A673 (cell line): Measurements from ENCODE around the gene DCLK2. TPM values are rescaled to one million over a fixed set of nuclear protein-coding genes. Genes with fewer than 3 reads are reported as not detected.

Experiments used
- BruUV-seq: library from RNA; stranded (reverse); fragments of 400-500 nt; replicated peaks from 2 replicates; lab custom pipeline; 2021; lab: Mats Ljungman, UMichigan
- CTCF ChIA-PET: fragments of 300-600 bp; sonication (Branson Sonifier 250); formaldehyde crosslinking; loops from one replicate; lab custom pipeline; 2022; ENCODE audit warnings: antibody characterized with exemption; lab: Charles Lee
- POLR2A ChIA-PET: fragments of 300-600 bp; sonication (Branson Sonifier 250); formaldehyde crosslinking; loops from one replicate; lab custom pipeline; 2022; ENCODE audit warnings: antibody characterized with exemption; ENCODE audit not compliant: low non-redundant PET; lab: Charles Lee
- DNase-seq: peaks from one replicate; pipeline ENCODE4 v3.0.0-alpha.2; 2015; ENCODE audit warnings: low spot score
- H3K27ac ChIP-seq: fragments of 200-600 bp; sonication (generic); 2 replicates; pipeline ENCODE4 v1.5.1; 2016; ENCODE audit warnings: mixed run types, low read depth, mild to moderate bottlenecking, mixed read lengths, antibody characterized with exemption, low read length; ENCODE audit not compliant: poor library complexity, severe bottlenecking
- H3K27me3 ChIP-seq: fragments of 200-600 bp; sonication (generic); replicated peaks from 2 replicates; pipeline ENCODE4 v1.6.1; 2017; ENCODE audit warnings: mixed run types, low read depth, mild to moderate bottlenecking, mixed read lengths, antibody characterized with exemption, low read length; ENCODE audit not compliant: insufficient read depth, poor library complexity
- H3K36me3 ChIP-seq: fragments of 200-600 bp; sonication (generic); 2 replicates; pipeline ENCODE4 v1.6.1; 2016; ENCODE audit warnings: mixed run types, mild to moderate bottlenecking, mixed read lengths, antibody characterized with exemption, low read length; ENCODE audit not compliant: insufficient read depth, poor library complexity, severe bottlenecking
- H3K4me1 ChIP-seq: fragments of 200-600 bp; sonication (generic); 2 replicates; pipeline ENCODE4 v1.6.1; 2017; ENCODE audit warnings: mixed run types, mild to moderate bottlenecking, mixed read lengths, antibody characterized with exemption, low read length; ENCODE audit not compliant: insufficient read depth, poor library complexity, severe bottlenecking
- H3K4me3 ChIP-seq: fragments of 200-600 bp; sonication (generic); 2 replicates; pipeline ENCODE4 v1.5.1; 2016; ENCODE audit warnings: low read depth, mixed run types, mild to moderate bottlenecking, mixed read lengths, low read length; ENCODE audit not compliant: poor library complexity, severe bottlenecking
- H3K9me3 ChIP-seq: fragments of 200-600 bp; sonication (generic); 2 replicates; pipeline ENCODE4 v1.6.1; 2016; ENCODE audit warnings: mixed run types, low read depth, mild to moderate bottlenecking, mixed read lengths, antibody characterized with exemption, low read length; ENCODE audit not compliant: poor library complexity, severe bottlenecking
- CTCF ChIP-seq: fragments of 300-800, 200-600 bp; sonication (generic); conservative IDR thresholded peaks from 2 replicates; pipeline ENCODE4 v1.5.1; 2017; ENCODE audit warnings: low read depth, mild to moderate bottlenecking, antibody characterized with exemption, low read length, moderate library complexity, mixed read lengths
- EZH2 ChIP-seq: fragments of 200-600 bp; sonication (generic); IDR thresholded peaks from 2 replicates; pipeline ENCODE4 v1.6.1; 2017; ENCODE audit warnings: borderline replicate concordance, low read depth, mild to moderate bottlenecking, mixed read lengths, antibody characterized with exemption, low read length; ENCODE audit not compliant: poor library complexity, severe bottlenecking
- intact Hi-C: fragments of 100-400 bp; cut with micrococcal nuclease; formaldehyde crosslinking; loops from one replicate; pipeline ENCODE4 v1.10.0; 2022; ENCODE audit not compliant: unreplicated experiment
- total RNA-seq: library from RNA; stranded (reverse); gene quantifications from 2 replicates; pipeline ENCODE4 v1.2.3, GENCODE V29; 2021

Gene DCLK2
- total RNA-seq, 1 experiment from 2014 or later = 4.9 TPM

GRCh38 chr4:150173982-150174398 is 95.7 kb downstream of the DCLK2 start:
- H3K4me3 ChIP-seq = no peak overlapping the region
- H3K27me3 ChIP-seq = no peaks in the 10 kb centered on the region
- TF ChIP-seq EZH2 (no peak), CTCF (no peak)
- DNase-seq = no peak
- H3K9me3 ChIP-seq = no peaks in the 10 kb centered on the region
- no TSS peak for BruUV-seq
- H3K4me1 ChIP-seq = peaks cover 46% of the 10 kb centered on the region
- POLR2A ChIA-PET = no interaction called here
- no peaks in the 10 kb centered on the region for H3K36me3 ChIP-seq
- H3K27ac ChIP-seq = no peak overlapping the region
- intact Hi-C loops = no loop called here
- CTCF ChIA-PET = no interaction called here

- ChIA-PET POLR2A (no interaction called here), CTCF (no interaction called here)
- no TSS peak for BruUV-seq
- Histone ChIP-seq H3K27ac (peak overlapping the region; percentile 32), H3K27me3 (no peaks in the 10 kb centered on the region), H3K9me3 (no peaks in the 10 kb centered on the region), H3K4me3 (no peak overlapping the region), H3K36me3 (no peaks in the 10 kb centered on the region), H3K4me1 (peaks cover 46% of the 10 kb centered on the region)
- DNase-seq = peak; percentile 54
- TF ChIP-seq CTCF = no peak
- TF ChIP-seq EZH2 = no peak
- intact Hi-C loops = no loop called here
Measured at GRCh38 chr4:150176547-150176946, 98.3 kb downstream of the DCLK2 start.

GRCh38 chr4:150178161-150178560 is 99.9 kb downstream of the DCLK2 start:
- Histone ChIP-seq H3K4me3 (no peak overlapping the region), H3K27ac (no peak overlapping the region), H3K36me3 (no peaks in the 10 kb centered on the region), H3K4me1 (peaks cover 51% of the 10 kb centered on the region), H3K27me3 (no peaks in the 10 kb centered on the region), H3K9me3 (no peaks in the 10 kb centered on the region)
- ChIA-PET CTCF (no interaction called here), POLR2A (no interaction called here)
- BruUV-seq = no TSS peak
- no peak for TF ChIP-seq CTCF
- TF ChIP-seq EZH2 = no peak
- DNase-seq = no peak
- intact Hi-C loops = no loop called here
